HEK293 (cell line): ENCODE results near the gene SLC39A12.

ENCODE experiments used
- MEIS1 ChIP-seq: sonication (generic); formaldehyde crosslinking; IDR thresholded peaks from 2 replicates; pipeline ENCODE4 v1.8.1; 2022; ENCODE audit warnings: missing genetic modification reagents, mild to moderate bottlenecking, borderline replicate concordance
- TF ChIP-seq, protein P1 (sequence below): fragments of 450-650 bp; formaldehyde crosslinking; IDR thresholded peaks from 2 replicates; pipeline ENCODE4 v1.5.1; 2016; ENCODE audit warnings: missing biosample characterization, missing genetic modification characterization

GRCh38 chr10:17905491-17905890 is 46.2 kb upstream of the SLC39A12 start:
- TF ChIP-seq, protein P1, sequence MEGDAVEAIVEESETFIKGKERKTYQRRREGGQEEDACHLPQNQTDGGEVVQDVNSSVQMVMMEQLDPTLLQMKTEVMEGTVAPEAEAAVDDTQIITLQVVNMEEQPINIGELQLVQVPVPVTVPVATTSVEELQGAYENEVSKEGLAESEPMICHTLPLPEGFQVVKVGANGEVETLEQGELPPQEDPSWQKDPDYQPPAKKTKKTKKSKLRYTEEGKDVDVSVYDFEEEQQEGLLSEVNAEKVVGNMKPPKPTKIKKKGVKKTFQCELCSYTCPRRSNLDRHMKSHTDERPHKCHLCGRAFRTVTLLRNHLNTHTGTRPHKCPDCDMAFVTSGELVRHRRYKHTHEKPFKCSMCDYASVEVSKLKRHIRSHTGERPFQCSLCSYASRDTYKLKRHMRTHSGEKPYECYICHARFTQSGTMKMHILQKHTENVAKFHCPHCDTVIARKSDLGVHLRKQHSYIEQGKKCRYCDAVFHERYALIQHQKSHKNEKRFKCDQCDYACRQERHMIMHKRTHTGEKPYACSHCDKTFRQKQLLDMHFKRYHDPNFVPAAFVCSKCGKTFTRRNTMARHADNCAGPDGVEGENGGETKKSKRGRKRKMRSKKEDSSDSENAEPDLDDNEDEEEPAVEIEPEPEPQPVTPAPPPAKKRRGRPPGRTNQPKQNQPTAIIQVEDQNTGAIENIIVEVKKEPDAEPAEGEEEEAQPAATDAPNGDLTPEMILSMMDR (tag by site-specific recombination): no peak
- TF ChIP-seq MEIS1 (CRISPR knock-in tag): no peak
